Neural progenitor cell (in vitro differentiated cells): Measurements from ENCODE around the gene CAPZB. TPM values are rescaled to one million over a fixed set of nuclear protein-coding genes. Genes with fewer than 3 reads are reported as not detected.
A peak's percentile ranks its signal among the peaks of the same experiment; 100 is the strongest.

Experiments used
- DNase-seq: peaks from one replicate; pipeline ENCODE4 v3.0.0-alpha.2; 2016; ENCODE audit warnings: low spot score
- H2AFZ ChIP-seq: fragments of 200-600 bp; sonication (generic); replicated peaks from 2 replicates; pipeline ENCODE4 v1.6.1; 2016; ENCODE audit warnings: antibody characterized with exemption
- H3F3A ChIP-seq: fragments of 200-600 bp; sonication (generic); 2 replicates; pipeline ENCODE4 v1.6.1; 2016; ENCODE audit warnings: antibody characterized with exemption, low read depth
- H3K27ac ChIP-seq: fragments of 200-600 bp; sonication (generic); 2 replicates; pipeline ENCODE4 v1.5.1; 2016; ENCODE audit warnings: mild to moderate bottlenecking
- H3K27me3 ChIP-seq: fragments of 200-600 bp; sonication (generic); 2 replicates; pipeline ENCODE4 v1.6.1; 2016; ENCODE audit warnings: mild to moderate bottlenecking, moderate library complexity
- H3K36me3 ChIP-seq: fragments of 200-600 bp; sonication (generic); 2 replicates; pipeline ENCODE4 v1.5.1; 2016
- H3K4me1 ChIP-seq: fragments of 200-600 bp; sonication (generic); 2 replicates; pipeline ENCODE4 v1.6.1; 2016; ENCODE audit warnings: mixed run types
- H3K4me2 ChIP-seq: fragments of 200-600 bp; sonication (generic); 2 replicates; pipeline ENCODE4 v1.6.1; 2016
- H3K4me3 ChIP-seq: fragments of 200-600 bp; sonication (generic); 2 replicates; pipeline ENCODE4 v1.5.1; 2016
- H3K79me2 ChIP-seq: fragments of 200-600 bp; sonication (generic); 2 replicates; pipeline ENCODE4 v1.6.1; 2016; ENCODE audit warnings: low read depth
- H3K9ac ChIP-seq: fragments of 200-600 bp; sonication (generic); 2 replicates; pipeline ENCODE4 v1.6.1; 2016
- H3K9me3 ChIP-seq: fragments of 200-600 bp; sonication (generic); 2 replicates; pipeline ENCODE4 v1.5.1; 2016; ENCODE audit warnings: low read depth
- H4K20me1 ChIP-seq: fragments of 200-600 bp; sonication (generic); 2 replicates; pipeline ENCODE4 v1.6.1; 2016; ENCODE audit warnings: low read depth
- H3K27ac Mint-ChIP-seq: 3 replicates; pipeline ENCODE4 v1.8.0; 2021; ENCODE audit warnings: mixed read lengths
- H3K27me3 Mint-ChIP-seq: 2 replicates; pipeline ENCODE4 v1.8.0; 2022; ENCODE audit warnings: low read depth, mild to moderate bottlenecking, inconsistent platforms, moderate library complexity, mixed read lengths; ENCODE audit not compliant: insufficient read depth
- H3K36me3 Mint-ChIP-seq: 3 replicates; pipeline ENCODE4 v1.8.0; 2021; ENCODE audit warnings: mixed read lengths
- H3K4me1 Mint-ChIP-seq: 3 replicates; pipeline ENCODE4 v1.8.0; 2021; ENCODE audit warnings: mixed read lengths
- H3K4me3 Mint-ChIP-seq: 3 replicates; pipeline ENCODE4 v1.8.0; 2021; ENCODE audit warnings: mild to moderate bottlenecking, moderate library complexity, mixed read lengths
- H3K9me3 Mint-ChIP-seq: 3 replicates; pipeline ENCODE4 v1.8.0; 2020; ENCODE audit warnings: mixed read lengths
- EZH2 ChIP-seq: fragments of 200-600 bp; sonication (generic); IDR thresholded peaks from 2 replicates; pipeline ENCODE4 v1.6.1; 2017; ENCODE audit warnings: antibody characterized with exemption, mild to moderate bottlenecking, moderate library complexity
- EZH2phosphoT487 ChIP-seq: fragments of 200-600 bp; sonication (generic); IDR thresholded peaks from 2 replicates; pipeline ENCODE4 v1.6.1; 2017; ENCODE audit warnings: antibody characterized with exemption
- total RNA-seq: library from RNA; depleted of rRNA; stranded (reverse); fragments of >200 nt; gene quantifications from 2 replicates; pipeline ENCODE4 v1.2.3, GENCODE V29; 2015; ENCODE audit warnings: low replicate concordance
- TF ChIP-seq, protein P1 (sequence below): fragments of 200-600 bp; sonication (generic); IDR thresholded peaks from 2 replicates; pipeline ENCODE4 v1.5.1; 2017; ENCODE audit warnings: antibody characterized with exemption, mild to moderate bottlenecking

CAPZB gene
- total RNA-seq, 1 donor from 2014 or later: 134 TPM

DNA sequence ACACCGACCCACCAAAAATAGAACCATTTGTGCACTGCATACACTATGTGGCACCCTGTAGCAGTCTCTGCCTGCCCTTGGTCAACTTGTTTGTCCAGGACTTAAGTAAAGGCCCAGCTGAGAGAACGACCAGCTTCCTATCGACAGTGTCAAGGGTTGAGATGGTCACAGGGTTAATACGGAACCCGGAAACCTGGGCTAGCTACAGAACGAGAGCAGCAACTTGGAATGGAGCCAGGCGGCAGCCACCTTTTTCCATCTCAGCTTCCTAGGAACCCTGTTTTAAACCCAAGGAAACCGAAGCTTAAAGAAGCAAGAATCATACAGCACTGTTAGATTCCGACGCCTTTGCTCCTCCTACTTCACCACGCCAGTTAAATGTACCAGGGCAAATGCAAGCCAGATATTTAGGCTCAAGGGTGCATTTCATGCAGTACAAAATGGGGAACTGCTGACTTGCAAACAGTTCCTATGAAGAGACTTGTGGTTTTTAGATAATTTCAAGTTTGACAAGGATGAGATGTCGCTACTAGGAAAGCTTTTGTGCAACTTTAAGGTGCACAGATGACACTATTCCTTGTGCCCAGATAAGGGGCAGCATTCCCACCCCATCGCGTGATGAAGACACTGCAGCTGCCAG, 137.7 kb downstream of the CAPZB start:
- H3K36me3 ChIP-seq: no peaks in the 10 kb centered on the region
- no peak for DNase-seq
- no peaks in the 10 kb centered on the region for H3K9me3 Mint-ChIP-seq
- H3K27me3 ChIP-seq: no peaks in the 10 kb centered on the region
- peaks cover 11% of the 10 kb centered on the region for H3K36me3 Mint-ChIP-seq
- peaks cover 5% of the 10 kb centered on the region for H3K27me3 Mint-ChIP-seq
- H3K9me3 ChIP-seq: no peaks in the 10 kb centered on the region
- no peaks in the 10 kb centered on the region for H3F3A ChIP-seq
- peaks cover 6% of the 10 kb centered on the region for H4K20me1 ChIP-seq
- no peaks in the 10 kb centered on the region for H3K79me2 ChIP-seq
- no peaks in the 10 kb centered on the region for H3K4me1 Mint-ChIP-seq
- H3K4me1 ChIP-seq: no peaks in the 10 kb centered on the region
- H3K4me3 ChIP-seq: no peak overlapping the region
- no peak overlapping the region for H3K27ac Mint-ChIP-seq
- no peak overlapping the region for H2AFZ ChIP-seq
- no peak overlapping the region for H3K27ac ChIP-seq
- no peak for TF ChIP-seq EZH2
- TF ChIP-seq, protein P1, sequence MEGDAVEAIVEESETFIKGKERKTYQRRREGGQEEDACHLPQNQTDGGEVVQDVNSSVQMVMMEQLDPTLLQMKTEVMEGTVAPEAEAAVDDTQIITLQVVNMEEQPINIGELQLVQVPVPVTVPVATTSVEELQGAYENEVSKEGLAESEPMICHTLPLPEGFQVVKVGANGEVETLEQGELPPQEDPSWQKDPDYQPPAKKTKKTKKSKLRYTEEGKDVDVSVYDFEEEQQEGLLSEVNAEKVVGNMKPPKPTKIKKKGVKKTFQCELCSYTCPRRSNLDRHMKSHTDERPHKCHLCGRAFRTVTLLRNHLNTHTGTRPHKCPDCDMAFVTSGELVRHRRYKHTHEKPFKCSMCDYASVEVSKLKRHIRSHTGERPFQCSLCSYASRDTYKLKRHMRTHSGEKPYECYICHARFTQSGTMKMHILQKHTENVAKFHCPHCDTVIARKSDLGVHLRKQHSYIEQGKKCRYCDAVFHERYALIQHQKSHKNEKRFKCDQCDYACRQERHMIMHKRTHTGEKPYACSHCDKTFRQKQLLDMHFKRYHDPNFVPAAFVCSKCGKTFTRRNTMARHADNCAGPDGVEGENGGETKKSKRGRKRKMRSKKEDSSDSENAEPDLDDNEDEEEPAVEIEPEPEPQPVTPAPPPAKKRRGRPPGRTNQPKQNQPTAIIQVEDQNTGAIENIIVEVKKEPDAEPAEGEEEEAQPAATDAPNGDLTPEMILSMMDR: no peak
- TF ChIP-seq EZH2phosphoT487: no peak
- no peak overlapping the region for H3K4me2 ChIP-seq
- no peak overlapping the region for H3K4me3 Mint-ChIP-seq
- H3K9ac ChIP-seq: no peak overlapping the region

DNA sequence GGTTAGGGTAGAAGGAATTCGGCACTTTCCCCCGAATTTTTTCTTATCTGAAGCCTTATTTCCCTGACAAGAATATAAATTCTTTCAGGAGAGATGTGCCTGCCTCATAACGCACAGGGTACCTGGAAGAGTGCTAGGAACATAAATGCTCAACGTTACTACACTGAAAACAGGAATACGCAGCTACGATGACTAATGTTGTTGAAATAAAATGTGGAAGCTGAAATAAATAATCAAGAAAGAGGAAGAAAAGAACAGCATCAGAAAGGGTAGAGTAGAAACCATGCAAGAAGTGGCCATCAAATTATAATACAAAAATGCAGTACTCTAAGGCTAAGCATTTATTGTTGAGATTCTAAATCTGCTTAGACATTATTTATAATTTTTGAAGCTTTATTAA, 139.3 kb downstream of the CAPZB start:
- no peak overlapping the region for H3K9ac ChIP-seq
- no peaks in the 10 kb centered on the region for H3K9me3 ChIP-seq
- no peaks in the 10 kb centered on the region for H3K79me2 ChIP-seq
- Mint-ChIP-seq H3K27ac (no peak overlapping the region), H3K9me3 (no peaks in the 10 kb centered on the region), H3K4me3 (no peak overlapping the region), H3K27me3 (peaks cover 6% of the 10 kb centered on the region), H3K4me1 (peaks cover 9% of the 10 kb centered on the region), H3K36me3 (peaks cover 8% of the 10 kb centered on the region)
- no peaks in the 10 kb centered on the region for H3F3A ChIP-seq
- H2AFZ ChIP-seq: no peak overlapping the region
- no peaks in the 10 kb centered on the region for H3K36me3 ChIP-seq
- no peak overlapping the region for H3K4me2 ChIP-seq
- no peaks in the 10 kb centered on the region for H3K27me3 ChIP-seq
- H3K27ac ChIP-seq: no peak overlapping the region
- DNase-seq: no peak
- no peak overlapping the region for H3K4me3 ChIP-seq
- TF ChIP-seq EZH2phosphoT487 (no peak), EZH2 (no peak)
- TF ChIP-seq, protein P1: no peak
- H3K4me1 ChIP-seq: no peaks in the 10 kb centered on the region
- H4K20me1 ChIP-seq: peaks cover 10% of the 10 kb centered on the region

DNA sequence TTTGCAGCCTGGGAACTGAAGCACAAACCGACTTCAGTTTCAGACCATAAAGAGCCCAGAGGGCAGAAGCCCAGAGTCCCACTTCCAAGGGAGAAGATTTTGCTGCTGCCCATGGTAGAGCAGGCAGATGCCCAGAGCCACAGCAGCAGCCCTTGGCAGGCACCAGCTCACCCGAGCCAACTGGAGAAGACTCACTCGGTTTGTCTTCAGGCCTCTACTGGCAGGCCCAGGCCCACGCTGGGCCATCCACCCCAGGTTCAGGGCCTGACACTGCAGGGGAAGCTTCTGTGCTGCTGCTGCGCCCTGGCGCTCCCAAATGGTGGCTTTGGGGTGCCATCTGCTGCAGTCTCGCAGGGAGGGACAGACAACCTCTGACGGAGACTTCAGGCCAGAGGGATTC, 139.9 kb downstream of the CAPZB start:
- TF ChIP-seq, protein P1: no peak
- TF ChIP-seq EZH2: no peak
- no peak for TF ChIP-seq EZH2phosphoT487
- Histone ChIP-seq H3K27me3 (no peaks in the 10 kb centered on the region), H3K36me3 (no peaks in the 10 kb centered on the region), H3K4me2 (no peak overlapping the region), H3K9me3 (no peaks in the 10 kb centered on the region), H3K79me2 (no peaks in the 10 kb centered on the region), H3K9ac (no peak overlapping the region), H3F3A (peaks cover 2% of the 10 kb centered on the region), H3K27ac (peak overlapping the region; percentile 29), H4K20me1 (peaks cover 17% of the 10 kb centered on the region), H3K4me3 (no peak overlapping the region), H2AFZ (no peak overlapping the region), H3K4me1 (no peaks in the 10 kb centered on the region)
- Mint-ChIP-seq H3K36me3 (peaks cover 7% of the 10 kb centered on the region), H3K4me3 (no peak overlapping the region), H3K27ac (no peak overlapping the region), H3K9me3 (no peaks in the 10 kb centered on the region), H3K4me1 (peaks cover 9% of the 10 kb centered on the region), H3K27me3 (peaks cover 6% of the 10 kb centered on the region)
- DNase-seq: no peak
